GM12878 (cell line): Measurements from ENCODE around the gene SP6. TPM values are rescaled to one million over a fixed set of nuclear protein-coding genes. Genes with fewer than 3 reads are reported as not detected.

Experiments used
- ATAC-seq: fragments of 200-7000 bp; cut with Tn5 transposase; 3 replicates; pipeline ENCODE4 v1.9.1; 2020; ENCODE audit warnings: mild to moderate bottlenecking, moderate library complexity
- BruUV-seq: library from RNA; stranded (reverse); fragments of 400-500 nt; replicated peaks from 2 replicates; lab custom pipeline; 2021; lab: Mats Ljungman, UMichigan
- CTCF ChIA-PET: fragments of 300-600 bp; sonication (Branson Sonifier 250); formaldehyde crosslinking; extraction: SDS; loops from one replicate; lab custom pipeline; 2021; ENCODE audit warnings: inconsistent platforms; lab: Yijun Ruan, JAX
- POLR2A ChIA-PET: fragments of 350-600 bp; formaldehyde crosslinking; extraction: SDS; loops from one replicate; lab custom pipeline; 2021; ENCODE audit warnings: inconsistent platforms; lab: Charles Lee
- RAD21 ChIA-PET: fragments of 300-600 bp; sonication (Branson Sonifier 250); formaldehyde crosslinking; loops from one replicate; lab custom pipeline; 2023; ENCODE audit warnings: antibody characterized with exemption; ENCODE audit not compliant: unreplicated experiment; lab: Charles Lee
- SMC1A ChIA-PET: fragments of 300-600 bp; sonication (Branson Sonifier 250); formaldehyde crosslinking; loops from one replicate; lab custom pipeline; 2023; ENCODE audit not compliant: unreplicated experiment, uncharacterized antibody; lab: Charles Lee
- DNase-seq: peaks from one replicate; pipeline ENCODE4 v3.0.0-alpha.2; 2011; ENCODE audit warnings: low read depth, low spot score
- FAIRE-seq: peaks from 3 replicates; lab custom pipeline; 2011; peaks lifted over from hg19 to GRCh38; lab: Jason Lieb, UNC
- H2AFZ ChIP-seq: 2 replicates; pipeline ENCODE4 v1.6.0; 2011; ENCODE audit warnings: low read depth, low read length, control low read depth; ENCODE audit not compliant: control insufficient read depth
- H3K27ac ChIP-seq: 2 replicates; pipeline ENCODE4 v1.5.1; 2011; ENCODE audit warnings: control low read depth; ENCODE audit not compliant: control insufficient read depth, insufficient read depth
- H3K27me3 ChIP-seq, 2 experiments: replicated peaks in 1 of 2; 2 replicates each; pipeline versions ENCODE4 v1.6.0 to v1.6.1; 2011; ENCODE audit warnings: low read length in 1 of 2; ENCODE audit not compliant: control insufficient read depth in 2 of 2, insufficient read depth in 2 of 2
- H3K36me3 ChIP-seq, 2 experiments: 2 replicates each; pipeline ENCODE4 v1.5.1; 2011; ENCODE audit warnings: low read length in 1 of 2; ENCODE audit not compliant: control insufficient read depth in 2 of 2, insufficient read depth in 2 of 2
- H3K4me1 ChIP-seq: 2 replicates; pipeline ENCODE4 v1.6.1; 2011; ENCODE audit warnings: mild to moderate bottlenecking, low read length, moderate library complexity, mixed read lengths; ENCODE audit not compliant: control insufficient read depth, insufficient read depth
- H3K4me2 ChIP-seq: 2 replicates; pipeline ENCODE4 v1.6.0; 2011; ENCODE audit warnings: control low read depth; ENCODE audit not compliant: control insufficient read depth, insufficient read depth
- H3K4me3 ChIP-seq: fragments of 200-600 bp; sonication (generic); 2 replicates; pipeline ENCODE4 v1.5.1; 2016
- H3K79me2 ChIP-seq: 2 replicates; pipeline ENCODE4 v1.6.0; 2011; ENCODE audit warnings: low read length; ENCODE audit not compliant: control insufficient read depth, insufficient read depth
- H3K9ac ChIP-seq: 2 replicates; pipeline ENCODE4 v1.8.0; 2011; ENCODE audit warnings: low read length, control low read depth, mixed read lengths; ENCODE audit not compliant: control insufficient read depth, insufficient read depth
- H3K9me3 ChIP-seq: replicated peaks from 3 replicates; pipeline ENCODE4 v1.5.1; 2011; ENCODE audit warnings: mild to moderate bottlenecking, low read length; ENCODE audit not compliant: control insufficient read depth, insufficient read depth
- H4K20me1 ChIP-seq: 2 replicates; pipeline ENCODE4 v1.6.0; 2011; ENCODE audit not compliant: control insufficient read depth, insufficient read depth
- BCL3 ChIP-seq: IDR thresholded peaks from 2 replicates; pipeline ENCODE4 v1.6.1; 2011; ENCODE audit warnings: borderline replicate concordance, low read depth, mild to moderate bottlenecking, moderate library complexity, low read length; ENCODE audit not compliant: insufficient read depth, poor library complexity, severe bottlenecking
- BMI1 ChIP-seq: fragments of 450-650 bp; IDR thresholded peaks from 2 replicates; pipeline ENCODE4 v1.6.1; 2016; ENCODE audit warnings: mild to moderate bottlenecking, moderate library complexity, borderline replicate concordance
- EGR1 ChIP-seq, 2 experiments: IDR thresholded peaks; 1 replicate in 1 of 2; 2 replicates in 1 of 2; pipeline ENCODE4 v1.6.1; 2011 to 2012; ENCODE audit warnings: low read depth in 2 of 2, low read length in 2 of 2, borderline replicate concordance in 1 of 2, mild to moderate bottlenecking in 1 of 2, moderate library complexity in 1 of 2
- IKZF1 ChIP-seq: fragments of 450-650 bp; conservative IDR thresholded peaks from 2 replicates; pipeline ENCODE4 v1.6.1; 2017; ENCODE audit warnings: antibody characterized with exemption, mild to moderate bottlenecking
- MLLT1 ChIP-seq: fragments of 450-650 bp; IDR thresholded peaks from 2 replicates; pipeline ENCODE4 v1.6.1; 2016; ENCODE audit warnings: mild to moderate bottlenecking
- NFYB ChIP-seq: IDR thresholded peaks from 2 replicates; pipeline ENCODE4 v1.6.1; 2011; ENCODE audit warnings: low read depth, mild to moderate bottlenecking, low read length, improper control_type of control experiment, moderate library complexity; ENCODE audit not compliant: insufficient read depth
- POLR2A ChIP-seq: IDR thresholded peaks from 2 replicates; pipeline ENCODE4 v1.6.1; 2011; ENCODE audit warnings: low read depth, mild to moderate bottlenecking, low read length
- POU2F2 ChIP-seq: IDR thresholded peaks from 3 replicates; pipeline ENCODE4 v1.6.1; 2011; ENCODE audit warnings: low read depth, mild to moderate bottlenecking, low read length, borderline replicate concordance
- SREBF1 ChIP-seq: IDR thresholded peaks from 2 replicates; pipeline ENCODE4 v1.6.1; 2012; ENCODE audit warnings: mild to moderate bottlenecking, low read length
- STAT1 ChIP-seq: fragments of 450-650 bp; conservative IDR thresholded peaks from 2 replicates; pipeline ENCODE4 v1.6.1; 2014; ENCODE audit warnings: antibody characterized with exemption, mild to moderate bottlenecking
- USF2 ChIP-seq: IDR thresholded peaks from 2 replicates; pipeline ENCODE4 v1.6.1; 2011; ENCODE audit warnings: low read depth, low read length, improper control_type of control experiment, borderline replicate concordance
- ZNF207 ChIP-seq: fragments of 450-650 bp; IDR thresholded peaks from 2 replicates; pipeline ENCODE4 v1.6.1; 2014; ENCODE audit warnings: antibody characterized with exemption, mild to moderate bottlenecking, borderline replicate concordance
- WGBS: methylation state at CpG from one replicate; pipeline ENCODE4 v1.1.6; 2016; ENCODE audit warnings: low lambda C conversion rate; ENCODE audit not compliant: insufficient replicate concordance, insufficient coverage; ENCODE audit errors: missing lambda C conversion rate; 5-methylcytosine and 5-hydroxymethylcytosine counted together
- in situ Hi-C: fragments of 300-500 bp; cut with MboI; formaldehyde crosslinking; loops from 9 replicates; pipeline ENCODE4 v1.14.3; 2018; ENCODE audit warnings: mixed read lengths
- intact Hi-C: fragments of 100-400 bp; cut with micrococcal nuclease; formaldehyde crosslinking; loops from one replicate; pipeline ENCODE4 v1.14.2; 2022; ENCODE audit not compliant: unreplicated experiment
- polyA plus RNA-seq, 11 experiments: library from polyadenylated mRNA; depleted of rRNA in 4 of 11; unstranded in 6 of 11; stranded (reverse) in 5 of 11; fragments of >200 nt; fragmentation: Nextera tagmentation in 4 of 11; fragmentation: Illumina TruSeq in 1 of 11; extraction: Ambion mirVana in 4 of 11; extraction: Trizol in 1 of 11; gene quantifications; 1 replicate in 1 of 11; 2 replicates in 10 of 11; pipeline versions ENCODE4 v1.2.1 to v1.2.3, GENCODE V29; 2011 to 2016; ENCODE audit warnings: inconsistent platforms in 2 of 11, missing spikeins in 2 of 11, low read depth in 1 of 11
- total RNA-seq, 4 experiments: library from RNA; depleted of rRNA in 3 of 4; stranded (reverse); fragments of >200 nt in 3 of 4; fragmentation: Illumina TruSeq in 1 of 4; extraction: Trizol in 1 of 4; gene quantifications; 2 replicates each; pipeline versions ENCODE4 v1.2.1 to v1.2.3, GENCODE V29; 2013 to 2021
- TF ChIP-seq, protein P1 (sequence below): fragments of 450-650 bp; IDR thresholded peaks from 2 replicates; pipeline ENCODE4 v1.6.1; 2017; ENCODE audit warnings: low read depth, mild to moderate bottlenecking, moderate library complexity
- TF ChIP-seq, protein P2 (sequence below), 3 experiments: IDR thresholded peaks in 2 of 3; conservative IDR thresholded peaks in 1 of 3; 2 replicates each; pipeline ENCODE4 v1.5.1; 2011; ENCODE audit warnings: low read depth in 3 of 3, low read length in 3 of 3, mild to moderate bottlenecking in 3 of 3, control low read depth in 2 of 3, moderate library complexity in 2 of 3, inconsistent platforms in 1 of 3, mixed read lengths in 1 of 3; ENCODE audit not compliant: control insufficient read depth in 2 of 3, insufficient read depth in 1 of 3; ENCODE audit errors: extremely low read depth in 1 of 3

SP6 gene
- total and polyA plus RNA-seq, 10 of the 15 experiments (the other 5 are each of a cell fraction or from before 2014, with no cell fraction given): 0.05 to 0.15 (median 0.06) TPM; not detected in 7

- H3K79me2 ChIP-seq: no peaks in the 10 kb centered on the region
- H3K9ac ChIP-seq: no peak overlapping the region
- H3K36me3 ChIP-seq: no peaks in the 10 kb centered on the region
- 0 out of 3 replicates have a peak, but pooled peaks have one; percentile 19 for ATAC-seq
- no peak overlapping the region for H2AFZ ChIP-seq
- ChIA-PET RAD21 (interaction anchor here (1.4 kb wide), 2 partner anchors 10 to 39 kb away, joined by 4 read pairs; no protein-coding TSS in a partner anchor), POLR2A (no interaction called here), CTCF (interaction anchor here (0.6 to 1.6 kb wide), 6 partner anchors 9 to 38 kb away, joined by 3 to 5 read pairs (median 4); partner anchors contain the start of gene SCRN2), SMC1A (interaction anchor here (0.8 to 13.1 kb wide), 3 partner anchors 9 to 37 kb away, joined by 3 to 231 read pairs (median 5); partner anchors contain the start of genes SCRN2 and SP2)
- peak overlapping the region; percentile 61 for H3K4me2 ChIP-seq
- in situ Hi-C loops (no loop called here), intact Hi-C loops (no loop called here)
- H4K20me1 ChIP-seq: no peaks in the 10 kb centered on the region
- no peak for DNase-seq
- H3K4me1 ChIP-seq: peaks cover 5% of the 10 kb centered on the region
- FAIRE-seq: no peak
- H3K4me3 ChIP-seq: no peak overlapping the region
- H3K27ac ChIP-seq: no peak overlapping the region
- 23% methylated on average over 32 of the region's 32 CpGs for WGBS
- H3K27me3 ChIP-seq: peaks cover 25 to 57% of the 10 kb centered on the region in 2 experiments
- no peaks in the 10 kb centered on the region for H3K9me3 ChIP-seq
- BruUV-seq: no TSS peak
- TF ChIP-seq NFYB: no peak
- 0 out of 2 replicates have a peak, but pooled peaks have one; percentile 35 for TF ChIP-seq IKZF1
- TF ChIP-seq MLLT1: 0 out of 2 replicates have a peak, but pooled peaks have one; percentile 16
- TF ChIP-seq, protein P1, sequence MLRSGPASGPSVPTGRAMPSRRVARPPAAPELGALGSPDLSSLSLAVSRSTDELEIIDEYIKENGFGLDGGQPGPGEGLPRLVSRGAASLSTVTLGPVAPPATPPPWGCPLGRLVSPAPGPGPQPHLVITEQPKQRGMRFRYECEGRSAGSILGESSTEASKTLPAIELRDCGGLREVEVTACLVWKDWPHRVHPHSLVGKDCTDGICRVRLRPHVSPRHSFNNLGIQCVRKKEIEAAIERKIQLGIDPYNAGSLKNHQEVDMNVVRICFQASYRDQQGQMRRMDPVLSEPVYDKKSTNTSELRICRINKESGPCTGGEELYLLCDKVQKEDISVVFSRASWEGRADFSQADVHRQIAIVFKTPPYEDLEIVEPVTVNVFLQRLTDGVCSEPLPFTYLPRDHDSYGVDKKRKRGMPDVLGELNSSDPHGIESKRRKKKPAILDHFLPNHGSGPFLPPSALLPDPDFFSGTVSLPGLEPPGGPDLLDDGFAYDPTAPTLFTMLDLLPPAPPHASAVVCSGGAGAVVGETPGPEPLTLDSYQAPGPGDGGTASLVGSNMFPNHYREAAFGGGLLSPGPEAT: 0 out of 2 replicates have a peak, but pooled peaks have one; percentile 32
- peak; percentile 94 for TF ChIP-seq BMI1
- no peak for TF ChIP-seq STAT1
- no peak for TF ChIP-seq USF2
- TF ChIP-seq POU2F2: no peak
- TF ChIP-seq SREBF1: no peak
- no peak for TF ChIP-seq BCL3
- no peak for TF ChIP-seq POLR2A
- TF ChIP-seq, protein P2, sequence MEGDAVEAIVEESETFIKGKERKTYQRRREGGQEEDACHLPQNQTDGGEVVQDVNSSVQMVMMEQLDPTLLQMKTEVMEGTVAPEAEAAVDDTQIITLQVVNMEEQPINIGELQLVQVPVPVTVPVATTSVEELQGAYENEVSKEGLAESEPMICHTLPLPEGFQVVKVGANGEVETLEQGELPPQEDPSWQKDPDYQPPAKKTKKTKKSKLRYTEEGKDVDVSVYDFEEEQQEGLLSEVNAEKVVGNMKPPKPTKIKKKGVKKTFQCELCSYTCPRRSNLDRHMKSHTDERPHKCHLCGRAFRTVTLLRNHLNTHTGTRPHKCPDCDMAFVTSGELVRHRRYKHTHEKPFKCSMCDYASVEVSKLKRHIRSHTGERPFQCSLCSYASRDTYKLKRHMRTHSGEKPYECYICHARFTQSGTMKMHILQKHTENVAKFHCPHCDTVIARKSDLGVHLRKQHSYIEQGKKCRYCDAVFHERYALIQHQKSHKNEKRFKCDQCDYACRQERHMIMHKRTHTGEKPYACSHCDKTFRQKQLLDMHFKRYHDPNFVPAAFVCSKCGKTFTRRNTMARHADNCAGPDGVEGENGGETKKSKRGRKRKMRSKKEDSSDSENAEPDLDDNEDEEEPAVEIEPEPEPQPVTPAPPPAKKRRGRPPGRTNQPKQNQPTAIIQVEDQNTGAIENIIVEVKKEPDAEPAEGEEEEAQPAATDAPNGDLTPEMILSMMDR (IDR thresholded peaks at IDR 0.05 in 2 of 3, conservative IDR thresholded peaks at IDR 0.05 in 1 of 3; ENCODE audit: control insufficient read depth in 2 of 3, extremely low read depth in 1 of 3, insufficient read depth in 1 of 3, low read depth in 3 of 3, low read length in 3 of 3): no peak
- no peak for TF ChIP-seq ZNF207
- TF ChIP-seq EGR1 (IDR thresholded peaks at IDR 0.05; ENCODE audit: borderline replicate concordance in 1 of 2, low read depth in 2 of 2, low read length in 2 of 2): peak; percentile 38 to 92
Observed at GRCh38 chr17:47852113-47852949, 1.4 kb upstream of the SP6 start.
